HG02610 (cell line): ENCODE measurements around the gene TSG101.

ENCODE experiments used
- ATAC-seq: cut with Tn5 transposase; IDR thresholded peaks from one replicate; pipeline ENCODE4 v1.9.1; 2021; ENCODE audit warnings: mild to moderate bottlenecking, moderate library complexity; ENCODE audit not compliant: unreplicated experiment

Gene TSG101, protein sequence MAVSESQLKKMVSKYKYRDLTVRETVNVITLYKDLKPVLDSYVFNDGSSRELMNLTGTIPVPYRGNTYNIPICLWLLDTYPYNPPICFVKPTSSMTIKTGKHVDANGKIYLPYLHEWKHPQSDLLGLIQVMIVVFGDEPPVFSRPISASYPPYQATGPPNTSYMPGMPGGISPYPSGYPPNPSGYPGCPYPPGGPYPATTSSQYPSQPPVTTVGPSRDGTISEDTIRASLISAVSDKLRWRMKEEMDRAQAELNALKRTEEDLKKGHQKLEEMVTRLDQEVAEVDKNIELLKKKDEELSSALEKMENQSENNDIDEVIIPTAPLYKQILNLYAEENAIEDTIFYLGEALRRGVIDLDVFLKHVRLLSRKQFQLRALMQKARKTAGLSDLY

DNA sequence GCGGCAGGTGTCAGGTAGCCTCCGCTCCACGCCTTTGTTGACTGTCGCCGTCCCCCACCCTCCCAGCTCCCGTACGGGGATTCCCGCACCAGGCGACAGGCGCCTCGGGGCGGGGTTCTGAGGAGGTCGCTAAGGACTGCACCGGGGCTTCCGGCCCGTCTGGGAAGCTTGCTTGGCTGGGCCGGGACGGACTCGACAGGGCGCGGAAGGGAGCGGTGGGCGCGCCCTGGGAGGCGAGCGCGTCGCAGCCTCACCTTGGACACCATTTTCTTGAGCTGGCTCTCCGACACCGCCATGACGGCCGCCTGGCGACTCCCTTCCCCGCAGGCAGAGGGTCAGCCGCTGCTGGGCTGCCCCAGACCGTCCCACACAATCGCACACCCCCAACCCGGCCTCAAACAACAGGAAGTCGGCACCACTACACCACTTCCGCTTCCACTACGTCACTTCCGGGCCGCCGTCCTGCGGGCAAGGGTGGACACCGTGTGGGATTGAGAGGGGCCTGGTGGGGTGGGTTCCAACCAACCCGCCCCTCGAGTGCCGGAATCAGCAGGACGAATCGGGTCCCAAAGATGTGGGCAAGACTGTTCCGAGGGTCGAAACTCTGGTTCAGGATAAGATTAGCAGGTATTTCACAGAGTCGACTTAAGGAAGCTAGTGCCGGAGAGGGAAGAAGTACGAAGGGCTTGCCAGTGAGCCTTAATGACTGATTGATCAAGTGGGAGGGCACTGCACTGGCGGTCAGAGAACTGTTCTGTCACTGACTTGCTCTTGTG, at the start of gene TSG101:
Gene TSG101, minus strand, starts transcription at position 422 of the 776 bp plus-strand sequence. Its CDS starts 126 bp downstream, at position 296.
- peak; percentile 95 for ATAC-seq

DNA sequence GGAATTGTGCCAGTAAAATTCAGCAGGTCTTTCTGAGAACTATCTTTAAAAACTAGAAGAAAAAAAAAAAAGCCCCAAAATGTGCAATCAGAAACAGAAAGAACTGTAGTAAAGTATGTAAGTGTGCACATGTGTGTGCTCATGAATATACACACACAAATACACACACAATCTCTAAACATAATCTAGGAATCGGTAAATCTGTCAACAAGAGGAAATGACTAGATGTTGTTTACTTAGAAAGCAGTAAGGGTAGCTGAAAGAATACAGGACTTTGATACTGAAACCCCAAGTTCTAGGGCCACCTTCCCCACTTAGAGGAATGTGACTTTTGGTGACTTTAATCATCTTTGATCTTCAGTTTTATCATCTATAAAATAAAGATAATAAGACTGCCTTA, 48.6 kb upstream of the TSG101 start:
- no peak for ATAC-seq

DNA sequence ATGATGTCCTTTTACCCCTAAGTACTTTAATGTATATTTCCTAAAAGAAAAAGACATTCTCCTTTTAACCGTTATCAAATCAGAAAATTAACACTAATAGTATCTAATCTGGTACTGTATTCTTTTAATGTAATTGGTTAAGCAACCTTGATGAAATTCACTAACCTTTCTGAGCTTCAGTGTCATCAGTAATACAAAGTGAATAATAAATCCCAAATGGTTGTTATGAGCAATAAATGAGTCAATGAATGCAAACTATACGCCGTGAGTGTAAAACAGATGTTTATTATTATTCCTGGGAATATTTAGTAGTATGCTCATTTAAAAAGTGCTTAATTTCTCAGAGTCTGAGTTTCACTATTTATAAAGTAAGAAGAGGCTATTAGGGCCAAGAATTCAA, 40.3 kb upstream of the TSG101 start:
- no peak for ATAC-seq

DNA sequence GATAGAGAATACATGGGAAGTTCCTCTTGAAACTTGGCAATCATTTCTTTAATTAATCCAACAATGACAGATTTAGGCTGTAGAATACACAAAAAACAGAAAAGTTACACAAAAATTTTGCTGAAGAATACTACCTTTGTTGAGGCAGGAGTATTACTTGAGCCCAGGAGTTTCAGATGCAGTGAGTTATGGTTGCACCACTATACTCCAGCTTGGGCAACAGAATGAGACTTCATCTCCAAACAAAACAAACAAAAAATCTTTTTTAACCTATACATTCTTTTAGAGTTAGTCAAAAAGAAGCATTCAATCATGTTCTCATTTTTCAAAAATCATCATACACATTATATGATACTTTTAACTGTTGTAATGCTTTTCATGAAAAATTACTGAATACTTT, 39.7 kb upstream of the TSG101 start:
- no peak for ATAC-seq

DNA sequence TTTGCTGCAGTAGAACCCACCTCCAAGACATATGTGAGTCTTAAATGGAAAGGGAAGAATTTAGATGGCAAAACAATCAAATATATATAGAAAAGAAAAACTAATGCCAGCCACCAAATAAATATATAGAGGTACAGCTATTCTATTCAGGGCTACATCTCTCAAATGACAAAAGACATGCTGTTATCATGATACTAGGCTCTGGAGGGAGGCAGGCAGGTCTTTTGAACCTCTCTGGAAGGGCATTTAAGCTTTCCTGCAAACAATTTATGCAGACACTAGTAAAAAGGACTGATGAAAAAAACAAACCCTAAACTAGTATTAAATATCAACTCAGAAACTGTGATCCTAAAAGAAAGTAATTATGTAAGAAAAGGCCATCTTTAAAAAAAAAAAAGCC, 37.4 kb upstream of the TSG101 start:
- no peak for ATAC-seq

DNA sequence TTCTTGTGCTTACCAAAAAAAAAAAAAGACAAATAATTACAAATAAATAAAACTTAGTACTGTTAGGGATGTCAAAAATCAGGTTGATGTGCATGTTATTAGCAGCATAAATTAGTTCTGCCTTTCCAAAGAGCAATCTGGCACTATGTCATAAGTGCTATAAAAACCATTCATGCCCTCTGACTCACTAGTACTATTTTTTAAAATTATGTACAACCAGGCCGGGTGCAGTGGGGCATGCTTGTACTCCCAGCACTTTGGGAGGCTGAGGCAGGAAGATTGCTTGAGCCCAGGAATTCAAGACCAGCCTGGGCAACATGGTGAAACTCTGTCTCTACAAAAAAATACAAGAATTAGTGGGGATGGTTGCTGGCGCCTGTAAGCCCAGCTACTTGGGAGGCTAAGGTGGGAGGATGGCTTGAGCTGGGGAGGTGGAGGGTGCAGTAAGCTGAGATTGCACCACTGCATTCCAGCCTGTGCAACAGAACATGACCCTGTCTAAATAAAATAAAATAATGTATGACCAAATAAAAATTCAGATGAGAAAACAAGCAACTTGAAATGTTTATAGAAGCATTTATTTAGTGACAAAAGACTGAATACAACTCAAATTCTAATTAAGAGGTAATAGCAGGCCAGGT, 36.5 kb upstream of the TSG101 start:
- no peak for ATAC-seq

DNA sequence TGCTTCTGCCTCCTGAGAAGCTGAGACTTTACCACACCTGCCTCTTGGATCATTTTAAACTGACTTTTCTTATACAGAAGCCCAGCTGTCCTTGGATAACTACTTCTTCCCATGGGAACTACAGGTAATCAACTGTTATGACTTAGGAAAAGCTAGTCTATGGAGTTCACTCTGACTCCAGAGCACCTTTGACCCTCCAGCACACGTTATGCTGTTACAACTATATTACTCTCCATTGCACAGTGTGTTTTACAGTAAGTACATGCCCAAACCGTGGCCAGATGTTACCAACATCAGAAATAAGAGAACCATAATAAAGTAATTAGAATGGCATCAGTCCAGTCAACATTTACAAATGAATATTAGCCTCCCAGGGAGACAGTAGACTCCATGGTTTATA, 21.3 kb upstream of the TSG101 start:
- ATAC-seq = no peak

DNA sequence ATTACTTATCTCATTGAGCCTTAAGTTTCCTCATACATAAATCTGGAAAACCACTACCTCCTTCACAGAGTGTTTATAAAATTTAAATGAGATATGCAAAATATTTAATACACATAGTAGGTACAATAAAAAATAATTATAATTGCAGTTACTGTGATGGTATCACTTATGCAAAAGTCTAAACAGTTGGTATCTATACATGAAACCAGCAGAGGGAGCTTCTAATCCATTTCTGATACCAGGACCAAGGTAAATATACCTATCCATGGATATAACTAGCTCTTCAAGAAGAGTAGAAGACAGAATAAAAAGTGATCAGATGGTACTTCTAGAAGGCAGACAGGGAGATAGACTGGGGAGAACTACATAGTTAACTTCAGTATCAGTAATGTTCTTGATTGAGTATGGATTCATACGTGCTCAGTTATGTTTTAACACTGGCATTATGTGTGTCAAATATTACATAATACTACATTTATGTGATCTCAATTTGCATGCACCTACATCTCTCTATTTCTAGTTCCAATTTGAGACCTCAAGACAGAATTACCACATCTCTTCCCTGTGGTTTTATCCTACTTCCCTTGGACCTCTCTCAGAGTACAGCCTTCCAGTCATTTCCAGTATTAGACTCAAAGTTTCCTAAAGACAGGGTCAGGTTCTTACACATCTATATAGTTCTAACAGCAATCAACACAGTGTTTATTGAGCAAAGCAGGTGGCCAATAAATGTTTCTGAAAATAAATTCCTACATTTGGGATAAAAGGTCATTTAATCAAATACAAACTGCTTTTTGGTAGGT, 13.7 kb upstream of the TSG101 start:
- ATAC-seq = no peak

DNA sequence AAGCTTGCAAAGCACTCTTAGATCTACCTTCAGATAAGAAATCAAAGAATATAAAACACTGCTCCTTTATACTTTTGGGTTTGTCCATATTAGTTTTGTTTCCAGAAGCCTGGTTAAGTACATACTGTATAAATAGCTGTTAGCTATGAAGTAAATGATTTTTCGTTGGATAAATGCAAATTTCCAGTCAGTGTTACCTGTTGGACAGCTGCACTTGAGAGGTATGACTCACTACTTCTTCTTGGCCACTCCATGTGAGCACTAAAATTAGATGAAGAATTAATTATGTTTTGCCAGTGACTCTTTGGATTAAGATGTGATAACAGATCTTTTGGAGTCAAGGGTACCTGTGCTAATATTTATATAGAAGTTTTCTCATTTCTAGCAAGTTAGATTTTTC, 9.5 kb upstream of the TSG101 start:
- no peak for ATAC-seq

DNA sequence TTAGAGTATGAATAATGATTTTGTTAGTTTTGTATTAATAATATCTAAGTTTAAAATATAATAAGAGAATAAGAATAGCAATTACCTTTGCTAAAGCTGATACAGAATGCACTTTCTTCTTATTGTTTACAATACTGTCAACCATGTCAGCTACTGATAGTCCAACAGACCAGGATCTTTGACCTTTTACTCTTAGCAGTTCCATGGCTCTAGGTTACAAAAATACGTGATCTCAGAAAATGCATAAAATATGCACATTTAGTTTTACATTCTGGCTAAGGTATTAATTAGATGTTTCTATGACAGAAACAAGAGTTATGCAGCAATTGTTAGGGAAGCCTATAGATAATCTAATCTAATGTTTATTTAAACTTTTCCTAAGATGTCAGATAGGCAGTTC, 7.5 kb upstream of the TSG101 start:
- no peak for ATAC-seq

DNA sequence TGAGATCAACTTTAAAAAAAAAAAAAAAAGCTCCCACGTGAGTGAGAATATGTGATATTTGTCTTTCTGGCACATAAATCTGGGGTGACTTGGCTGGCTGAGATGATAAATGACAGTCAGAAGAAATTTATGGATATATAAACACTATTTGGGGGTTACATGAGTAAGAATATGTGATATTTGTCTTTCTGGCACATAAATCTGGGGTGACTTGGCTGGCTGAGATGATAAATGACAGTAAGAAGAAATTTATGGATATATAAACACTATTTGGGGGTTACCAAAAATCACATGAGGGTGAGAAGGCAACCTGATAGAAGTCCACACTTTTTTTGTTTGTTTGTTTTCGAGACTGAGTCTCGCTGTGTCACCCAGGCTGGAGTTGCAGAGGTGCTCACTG, 6.6 kb upstream of the TSG101 start:
- no peak for ATAC-seq

DNA sequence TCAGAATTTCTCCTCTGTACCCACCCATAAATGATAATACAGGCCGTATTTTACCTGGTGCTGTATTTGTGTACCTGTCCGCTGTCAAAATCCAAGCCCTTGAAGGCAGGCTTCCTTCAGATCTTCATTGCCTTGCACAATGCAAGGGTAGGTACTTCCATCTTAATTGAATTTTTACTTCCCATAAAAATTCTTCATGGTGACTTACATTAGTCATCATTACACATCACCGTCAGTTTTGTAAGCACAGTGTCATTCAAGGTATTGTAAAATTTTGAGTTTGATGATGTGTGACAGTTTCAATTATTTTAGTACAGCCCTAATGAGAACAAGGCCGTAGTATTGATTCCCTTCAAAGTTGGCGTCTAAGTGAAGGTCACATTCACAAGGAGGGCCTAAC, 770 bp upstream of the TSG101 start:
- ATAC-seq = no peak

DNA sequence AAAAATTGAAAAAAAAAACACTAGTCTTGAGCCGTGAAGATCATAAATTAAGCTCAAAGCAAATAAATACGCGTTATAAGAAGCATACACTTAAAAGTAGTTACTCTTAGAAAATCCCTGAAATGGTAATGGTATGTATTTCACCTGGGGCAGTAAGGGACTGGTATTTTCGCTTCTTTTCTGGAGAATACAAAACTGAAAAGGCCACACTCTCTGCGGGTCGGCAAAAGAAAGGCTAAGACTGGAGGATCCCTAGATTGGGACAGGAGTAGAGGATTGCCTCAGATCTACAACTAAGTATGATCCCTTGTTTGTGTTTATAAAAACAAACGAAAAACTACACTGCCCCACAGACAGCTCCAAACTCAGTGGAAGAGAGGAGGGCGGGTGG, 617 bp downstream of the TSG101 start:
- no peak for ATAC-seq

DNA sequence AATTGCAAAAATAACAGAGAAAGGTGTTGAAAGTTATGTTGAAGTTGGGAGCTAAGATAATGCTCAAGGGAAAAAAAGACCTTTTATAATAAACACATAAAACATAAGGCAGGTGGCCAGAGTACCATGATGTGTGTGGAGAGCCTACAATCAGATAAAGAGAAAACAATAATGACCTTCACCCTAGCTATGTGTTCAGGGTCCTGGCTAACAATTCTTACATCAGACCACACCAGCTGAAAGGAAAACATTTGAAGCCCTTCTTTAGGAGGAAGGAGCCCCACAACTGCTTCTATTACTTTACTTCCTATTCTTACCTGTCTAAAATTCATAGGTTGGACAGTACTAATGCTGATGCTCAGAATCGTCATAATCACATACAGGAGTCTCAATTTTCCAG, 2.5 kb downstream of the TSG101 start:
- no peak for ATAC-seq

DNA sequence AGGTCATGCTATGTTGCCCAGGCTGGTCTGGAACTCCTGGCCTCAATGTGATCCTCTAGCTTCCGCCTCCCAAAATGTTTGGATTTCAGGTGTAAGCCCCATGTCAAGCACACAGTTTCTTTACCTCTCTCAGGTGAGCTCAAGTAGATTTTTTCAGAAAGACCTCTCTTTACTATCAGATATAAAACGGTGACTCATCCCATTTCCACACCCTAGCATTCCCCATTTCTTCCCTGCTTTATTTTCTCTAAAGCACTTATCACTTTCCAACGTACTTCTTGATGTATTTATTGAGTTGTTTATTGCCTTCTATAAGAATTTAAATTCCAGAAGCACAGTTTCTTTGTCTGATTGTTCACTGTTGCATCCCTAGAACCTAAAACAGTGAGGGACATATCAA, 3.7 kb downstream of the TSG101 start:
- ATAC-seq = no peak

DNA sequence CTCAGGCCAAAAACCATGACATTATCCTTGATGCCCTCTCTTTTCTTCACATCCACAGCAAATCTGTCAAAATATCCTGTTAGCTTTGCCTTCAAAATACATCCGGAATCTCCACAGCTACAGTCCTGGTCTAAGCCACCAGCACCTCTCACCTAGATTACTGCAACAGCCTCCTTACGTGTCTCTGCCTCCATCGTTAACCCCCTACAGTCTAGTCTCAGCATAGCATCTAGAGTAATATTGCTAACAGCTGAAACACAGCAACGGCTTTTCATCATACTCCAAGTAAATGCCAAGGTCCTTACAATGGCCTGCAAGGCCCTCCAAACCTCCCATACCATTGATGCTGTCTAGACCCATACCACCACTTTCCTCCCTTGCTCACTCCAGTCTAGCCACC, 4.4 kb downstream of the TSG101 start:
- ATAC-seq = no peak

DNA sequence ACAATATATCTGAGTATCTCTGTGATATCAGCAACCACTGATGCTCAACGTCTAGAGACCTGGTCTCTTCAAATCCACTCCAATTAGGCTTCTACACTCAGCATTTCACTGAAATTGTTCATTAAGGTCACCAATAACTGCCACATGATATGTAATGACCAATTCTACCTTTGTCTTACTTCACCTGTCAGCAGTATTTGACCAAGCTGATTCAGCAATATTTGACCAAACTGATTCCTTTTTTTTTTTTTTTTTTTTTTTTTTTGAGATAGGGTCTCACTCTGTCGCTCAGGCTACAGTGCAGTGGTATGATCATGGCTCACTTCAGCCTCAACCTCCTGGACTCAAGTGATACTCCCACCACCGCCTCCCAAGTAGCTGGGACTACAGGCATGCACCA, 5.6 kb downstream of the TSG101 start:
- ATAC-seq = no peak

DNA sequence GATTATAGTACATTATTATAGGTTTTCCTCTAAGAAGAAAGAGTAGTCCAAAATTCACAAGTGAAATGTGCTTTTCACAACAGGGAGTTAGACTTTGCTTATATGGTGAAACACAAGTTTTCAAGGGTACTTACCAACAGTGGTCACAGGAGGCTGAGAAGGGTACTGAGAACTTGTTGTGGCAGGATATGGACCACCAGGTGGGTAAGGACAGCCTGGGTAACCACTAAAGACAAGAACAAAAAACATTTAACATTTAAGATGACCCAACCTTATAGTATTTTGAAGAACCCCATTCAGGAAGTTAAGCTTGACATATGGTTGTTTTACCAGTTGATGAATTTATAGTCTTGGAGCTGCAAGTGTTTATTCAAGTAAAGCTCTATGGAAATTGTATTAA, 24.4 kb downstream of the TSG101 start:
- no peak for ATAC-seq

DNA sequence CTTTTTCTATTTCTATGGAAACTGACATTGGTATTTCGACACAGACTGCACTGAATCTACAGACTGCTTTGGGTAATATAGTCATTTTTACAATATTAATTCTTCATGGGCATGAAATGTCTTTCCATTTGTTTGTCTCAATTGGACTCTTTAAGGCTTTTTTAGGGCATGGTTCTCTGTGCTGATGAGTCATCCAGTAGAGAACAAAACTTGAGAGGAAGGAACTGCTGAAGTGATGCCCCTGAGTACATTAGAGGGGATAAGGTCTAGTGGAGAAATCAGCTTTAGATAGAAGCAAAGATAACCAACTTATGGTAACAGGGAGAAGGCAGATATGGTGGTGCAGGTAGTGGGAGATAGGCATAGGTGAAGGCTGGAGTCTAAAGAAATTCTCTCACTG, 25.1 kb downstream of the TSG101 start:
- ATAC-seq = no peak

DNA sequence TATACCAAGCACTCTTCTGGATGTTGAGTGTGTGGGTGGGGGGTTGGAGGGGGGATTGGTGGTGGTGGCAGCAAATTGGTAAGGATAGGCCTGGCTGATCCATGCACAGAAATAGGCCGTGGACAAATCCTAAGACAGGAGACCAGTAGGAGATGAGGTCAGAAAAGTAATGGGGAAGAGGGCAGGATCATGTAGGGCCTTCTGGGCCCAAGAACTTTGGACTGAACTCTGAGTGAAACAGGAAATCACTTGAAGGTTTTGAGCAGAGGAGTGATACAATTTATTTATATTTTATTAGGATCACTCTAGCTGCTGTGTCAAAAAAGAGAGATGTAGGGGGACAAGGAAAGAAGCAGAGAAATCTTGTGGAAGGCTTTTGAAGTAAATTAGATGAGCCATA, 28.7 kb downstream of the TSG101 start:
- ATAC-seq = no peak

DNA sequence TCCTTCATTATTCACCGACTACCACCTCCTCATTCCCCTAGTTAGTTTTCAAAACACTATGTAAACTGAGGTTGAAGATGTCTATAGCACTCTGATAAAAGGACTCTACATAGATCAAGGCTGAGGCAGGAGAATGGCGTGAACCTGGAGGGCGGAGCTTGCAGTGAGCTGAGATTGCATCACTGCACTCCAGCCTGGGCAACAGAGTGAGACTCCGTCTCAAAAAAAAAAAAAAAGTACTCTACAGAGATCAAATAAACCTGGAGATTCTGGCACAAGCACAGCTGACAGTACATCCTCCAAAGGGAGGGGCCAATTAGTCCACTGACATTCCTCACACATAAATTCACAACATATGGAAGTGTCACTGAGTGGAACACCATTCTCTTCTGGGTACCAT, 31.0 kb downstream of the TSG101 start:
- no peak for ATAC-seq
